ENCODE measurements around the gene PITPNM1.

PITPNM1 gene

GRCh38 chr11:67545280-67545679, 40.1 kb upstream of the PITPNM1 start:
- Histone ChIP-seq H3K36me3 (ENCODE audit: low read length) (no peaks in the 10 kb centered on the region), H4K20me1 (ENCODE audit: low read depth, low read length) (no peaks in the 10 kb centered on the region), H3K27ac (ENCODE audit: low read depth, low read length) (no peak overlapping the region), H3K4me3 (ENCODE audit: insufficient read depth, low read length, poor library complexity, severe bottlenecking) (no peak overlapping the region), H3K9me3 (ENCODE audit: insufficient read depth, low read length) (no peaks in the 10 kb centered on the region), H2AFZ (ENCODE audit: low read depth, low read length, severe bottlenecking) (no peak overlapping the region), H3K27me3 (ENCODE audit: low read length) (no peaks in the 10 kb centered on the region), H3F3A (ENCODE audit: insufficient read depth) (no peaks in the 10 kb centered on the region), H3K79me2 (ENCODE audit: insufficient read depth, low read length) (no peaks in the 10 kb centered on the region), H3K9me2 (replicated peaks; ENCODE audit: insufficient read depth, low read length) (no peaks in the 10 kb centered on the region), H3K4me2 (ENCODE audit: low read depth, low read length, poor library complexity, severe bottlenecking) (no peak overlapping the region), H3K9ac (ENCODE audit: low read length) (no peak overlapping the region)
- TF ChIP-seq, protein P1, sequence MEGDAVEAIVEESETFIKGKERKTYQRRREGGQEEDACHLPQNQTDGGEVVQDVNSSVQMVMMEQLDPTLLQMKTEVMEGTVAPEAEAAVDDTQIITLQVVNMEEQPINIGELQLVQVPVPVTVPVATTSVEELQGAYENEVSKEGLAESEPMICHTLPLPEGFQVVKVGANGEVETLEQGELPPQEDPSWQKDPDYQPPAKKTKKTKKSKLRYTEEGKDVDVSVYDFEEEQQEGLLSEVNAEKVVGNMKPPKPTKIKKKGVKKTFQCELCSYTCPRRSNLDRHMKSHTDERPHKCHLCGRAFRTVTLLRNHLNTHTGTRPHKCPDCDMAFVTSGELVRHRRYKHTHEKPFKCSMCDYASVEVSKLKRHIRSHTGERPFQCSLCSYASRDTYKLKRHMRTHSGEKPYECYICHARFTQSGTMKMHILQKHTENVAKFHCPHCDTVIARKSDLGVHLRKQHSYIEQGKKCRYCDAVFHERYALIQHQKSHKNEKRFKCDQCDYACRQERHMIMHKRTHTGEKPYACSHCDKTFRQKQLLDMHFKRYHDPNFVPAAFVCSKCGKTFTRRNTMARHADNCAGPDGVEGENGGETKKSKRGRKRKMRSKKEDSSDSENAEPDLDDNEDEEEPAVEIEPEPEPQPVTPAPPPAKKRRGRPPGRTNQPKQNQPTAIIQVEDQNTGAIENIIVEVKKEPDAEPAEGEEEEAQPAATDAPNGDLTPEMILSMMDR (IDR thresholded peaks at IDR 0.05; ENCODE audit: insufficient read depth, low read length, poor library complexity, severe bottlenecking) = no peak
- no peak for TF ChIP-seq EZH2phosphoT487 (conservative IDR thresholded peaks at IDR 0.05; ENCODE audit: low read length)

DNA sequence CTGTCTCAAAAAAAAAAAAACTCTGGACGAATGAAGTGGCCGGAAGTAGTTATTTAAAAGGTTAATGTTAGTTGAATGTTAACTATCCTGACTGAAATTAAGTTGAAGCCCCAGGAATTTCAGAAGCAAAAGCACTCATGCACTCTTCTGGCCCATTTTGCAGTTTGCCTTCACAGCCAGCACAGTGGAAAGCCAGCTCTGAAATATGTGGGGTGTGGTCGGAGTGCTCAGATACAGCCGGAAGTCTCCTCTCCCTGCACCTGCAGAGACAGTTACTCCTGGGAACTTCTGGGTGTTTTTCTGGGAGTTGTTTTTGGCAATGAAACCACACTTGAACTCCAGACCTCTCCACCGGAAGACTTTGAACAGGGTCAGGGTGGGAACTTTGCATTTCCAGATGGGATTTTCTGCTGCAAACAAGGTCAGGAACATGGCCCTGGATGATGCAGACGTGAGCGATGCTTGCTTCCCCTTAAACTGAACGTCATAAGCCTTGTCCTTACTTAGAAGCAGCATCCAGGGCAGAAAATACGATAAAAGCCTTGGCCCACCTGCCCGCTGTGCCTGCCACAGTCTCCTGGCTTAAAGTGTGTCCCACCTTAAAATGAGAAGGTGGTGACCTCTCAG, 39.6 kb upstream of the PITPNM1 start:
- no peak overlapping the region for H2AFZ ChIP-seq (ENCODE audit: low read depth, low read length, severe bottlenecking)

DNA sequence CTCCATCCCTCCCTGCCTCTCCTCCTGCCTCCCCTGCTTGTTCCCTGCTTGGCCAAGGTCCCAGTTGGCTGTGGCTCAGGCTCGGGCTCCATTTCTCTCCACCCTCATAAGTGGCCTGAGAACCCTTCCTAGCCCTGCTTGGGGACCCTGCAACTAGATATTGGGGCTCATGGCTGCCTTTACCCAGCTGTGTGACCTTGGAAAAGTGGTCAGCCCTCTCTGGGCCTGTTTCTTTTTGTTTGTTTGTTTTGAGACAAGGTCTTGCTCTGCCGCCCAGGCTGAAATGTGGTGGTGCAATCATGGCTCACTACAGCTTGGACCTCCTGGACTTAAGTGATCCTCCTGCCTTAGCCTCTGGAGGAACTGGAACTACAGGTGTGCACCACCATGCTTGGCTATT, 38.4 kb upstream of the PITPNM1 start:
- no peak for TF ChIP-seq EZH2phosphoT487 (conservative IDR thresholded peaks at IDR 0.05; ENCODE audit: low read length)
- TF ChIP-seq, protein P1 (IDR thresholded peaks at IDR 0.05; ENCODE audit: insufficient read depth, low read length, poor library complexity, severe bottlenecking) = no peak
- Histone ChIP-seq H3K9me2 (replicated peaks; ENCODE audit: insufficient read depth, low read length) (no peaks in the 10 kb centered on the region), H3K79me2 (ENCODE audit: insufficient read depth, low read length) (no peaks in the 10 kb centered on the region), H2AFZ (ENCODE audit: low read depth, low read length, severe bottlenecking) (no peak overlapping the region), H3K27ac (ENCODE audit: low read depth, low read length) (no peak overlapping the region), H3K9ac (ENCODE audit: low read length) (no peak overlapping the region), H3F3A (ENCODE audit: insufficient read depth) (no peaks in the 10 kb centered on the region), H3K36me3 (ENCODE audit: low read length) (no peaks in the 10 kb centered on the region), H4K20me1 (ENCODE audit: low read depth, low read length) (no peaks in the 10 kb centered on the region), H3K9me3 (ENCODE audit: insufficient read depth, low read length) (no peaks in the 10 kb centered on the region), H3K4me3 (ENCODE audit: insufficient read depth, low read length, poor library complexity, severe bottlenecking) (no peak overlapping the region), H3K4me2 (ENCODE audit: low read depth, low read length, poor library complexity, severe bottlenecking) (no peak overlapping the region), H3K27me3 (ENCODE audit: low read length) (no peaks in the 10 kb centered on the region)

More for the DNA sequence above, 39.6 kb upstream of the PITPNM1 start:
- Histone ChIP-seq H3K9me2 (replicated peaks; ENCODE audit: insufficient read depth, low read length) (no peaks in the 10 kb centered on the region), H3K36me3 (ENCODE audit: low read length) (no peaks in the 10 kb centered on the region), H3K4me3 (ENCODE audit: insufficient read depth, low read length, poor library complexity, severe bottlenecking) (no peak overlapping the region), H3F3A (ENCODE audit: insufficient read depth) (no peaks in the 10 kb centered on the region), H3K4me2 (ENCODE audit: low read depth, low read length, poor library complexity, severe bottlenecking) (no peak overlapping the region), H3K9me3 (ENCODE audit: insufficient read depth, low read length) (no peaks in the 10 kb centered on the region), H3K27ac (ENCODE audit: low read depth, low read length) (no peak overlapping the region), H3K79me2 (ENCODE audit: insufficient read depth, low read length) (no peaks in the 10 kb centered on the region), H3K27me3 (ENCODE audit: low read length) (no peaks in the 10 kb centered on the region), H3K9ac (ENCODE audit: low read length) (no peak overlapping the region), H4K20me1 (ENCODE audit: low read depth, low read length) (no peaks in the 10 kb centered on the region)
- TF ChIP-seq, protein P1 (IDR thresholded peaks at IDR 0.05; ENCODE audit: insufficient read depth, low read length, poor library complexity, severe bottlenecking) = no peak
- TF ChIP-seq EZH2phosphoT487 (conservative IDR thresholded peaks at IDR 0.05; ENCODE audit: low read length) = no peak

Data from SU-DHL-6 (cell line).